Glutamatergic neuron (in vitro differentiated cells): ENCODE data around the gene PPP6R2. TPM values are rescaled to one million over a fixed set of nuclear protein-coding genes. Genes with fewer than 3 reads are reported as not detected.
A peak's percentile ranks its signal among the peaks of the same experiment; 100 is the strongest.

ENCODE experiments used
- DNase-seq: peaks from one replicate; pipeline ENCODE4 v3.0.0; 2022
- H3K27ac Mint-ChIP-seq: one replicate; pipeline ENCODE4 v1.8.0; 2020; ENCODE audit warnings: mild to moderate bottlenecking, mixed read lengths, inconsistent platforms; ENCODE audit not compliant: unreplicated experiment
- H3K27me3 Mint-ChIP-seq: one replicate; pipeline ENCODE4 v1.8.0; 2020; ENCODE audit warnings: mild to moderate bottlenecking, moderate library complexity, mixed read lengths, inconsistent platforms; ENCODE audit not compliant: unreplicated experiment
- H3K36me3 Mint-ChIP-seq: one replicate; pipeline ENCODE4 v1.8.0; 2020; ENCODE audit warnings: mild to moderate bottlenecking, mixed read lengths, inconsistent platforms; ENCODE audit not compliant: unreplicated experiment
- H3K4me1 Mint-ChIP-seq: one replicate; pipeline ENCODE4 v1.8.0; 2020; ENCODE audit warnings: mild to moderate bottlenecking, low read depth, mixed read lengths, inconsistent platforms; ENCODE audit not compliant: unreplicated experiment
- H3K4me3 Mint-ChIP-seq: one replicate; pipeline ENCODE4 v1.8.0; 2020; ENCODE audit warnings: mild to moderate bottlenecking, mixed read lengths, inconsistent platforms; ENCODE audit not compliant: unreplicated experiment
- H3K9me3 Mint-ChIP-seq: one replicate; pipeline ENCODE4 v1.8.0; 2020; ENCODE audit warnings: mild to moderate bottlenecking, moderate library complexity, mixed read lengths, inconsistent platforms; ENCODE audit not compliant: unreplicated experiment
- CTCF ChIP-seq: fragments of 200-600 bp; sonication (generic); IDR thresholded peaks from one replicate; pipeline ENCODE4 v1.5.0; 2021; ENCODE audit not compliant: partially characterized antibody, unreplicated experiment
- total RNA-seq: library from RNA; stranded (reverse); fragmentation: NEBNext Ultra II Directional; extraction: Animal tissue kit (Norgen Biotek cat#: 25700); gene quantifications from one replicate; pipeline ENCODE4 v1.2.1, GENCODE V29; 2021; ENCODE audit not compliant: unreplicated experiment

The PPP6R2 gene
- total RNA-seq, 1 donor from 2014 or later: 122 TPM

GRCh38 chr22:50488886-50489285 is 145.8 kb downstream of the PPP6R2 start:
- Mint-ChIP-seq H3K27ac (no peak overlapping the region), H3K36me3 (no peaks in the 10 kb centered on the region), H3K4me1 (peaks cover 5% of the 10 kb centered on the region), H3K9me3 (peaks cover 2% of the 10 kb centered on the region), H3K4me3 (no peak overlapping the region), H3K27me3 (peaks cover 8% of the 10 kb centered on the region)
- TF ChIP-seq CTCF: no peak
- peak; percentile 11 for DNase-seq

- H3K27me3 Mint-ChIP-seq: peaks cover 4% of the 10 kb centered on the region
Observed at GRCh38 chr22:50489363-50490243, 146.5 kb downstream of the PPP6R2 start.

GRCh38 chr22:50490531-50491308 is 147.6 kb downstream of the PPP6R2 start:
- Mint-ChIP-seq H3K27me3 (peaks cover 2% of the 10 kb centered on the region), H3K36me3 (no peaks in the 10 kb centered on the region), H3K4me1 (peaks cover 5% of the 10 kb centered on the region), H3K9me3 (peaks cover 2% of the 10 kb centered on the region), H3K27ac (no peak overlapping the region), H3K4me3 (no peak overlapping the region)
- DNase-seq: no peak
- TF ChIP-seq CTCF: no peak

More at GRCh38 chr22:50489363-50490243, 146.5 kb downstream of the PPP6R2 start:
- Mint-ChIP-seq H3K4me3 (no peak overlapping the region), H3K27ac (no peak overlapping the region), H3K4me1 (peaks cover 5% of the 10 kb centered on the region), H3K36me3 (no peaks in the 10 kb centered on the region), H3K9me3 (peaks cover 2% of the 10 kb centered on the region)
- peak; percentile 15 for DNase-seq
- TF ChIP-seq CTCF: no peak

Other genes starting within 250 kb of the PPP6R2 start
- gene PANX2, start 172.6 kb upstream of the PPP6R2 start, total RNA-seq: 1.8 TPM
- gene TRABD, start 157.4 kb upstream of the PPP6R2 start, total RNA-seq: 31.3 TPM
- gene SELENOO, start 142.3 kb upstream of the PPP6R2 start, total RNA-seq: 23.9 TPM
- 51.0 TPM for gene TUBGCP6, start 98.3 kb upstream of the PPP6R2 start, total RNA-seq
- 88.2 TPM for gene HDAC10, start 92.1 kb upstream of the PPP6R2 start, total RNA-seq
- 88.5 TPM for gene MAPK12, start 81.6 kb upstream of the PPP6R2 start, total RNA-seq
- gene MAPK11, start 72.9 kb upstream of the PPP6R2 start, total RNA-seq: 131 TPM
- 95.2 TPM for gene PLXNB2, start 35.7 kb upstream of the PPP6R2 start, total RNA-seq
- 32.1 TPM for gene DENND6B, start 16.3 kb upstream of the PPP6R2 start, total RNA-seq
- gene SBF1, start 131.7 kb downstream of the PPP6R2 start, total RNA-seq: 206 TPM
- 37.6 TPM for gene ADM2, start 138.2 kb downstream of the PPP6R2 start, total RNA-seq
- gene MIOX, start 143.5 kb downstream of the PPP6R2 start, total RNA-seq: 4.0 TPM
- 62.2 TPM for gene LMF2, start 164.4 kb downstream of the PPP6R2 start, total RNA-seq
- 52.9 TPM for gene NCAPH2, start 164.9 kb downstream of the PPP6R2 start, total RNA-seq
- gene SCO2, start 182.3 kb downstream of the PPP6R2 start, total RNA-seq: 4.8 TPM
- 1.2 TPM for gene TYMP, start 186.7 kb downstream of the PPP6R2 start, total RNA-seq
- gene KLHDC7B, start 202.6 kb downstream of the PPP6R2 start, total RNA-seq: 0.12 TPM
- not detected for gene SYCE3, start 219.6 kb downstream of the PPP6R2 start, total RNA-seq
- 118 TPM for gene CPT1B, start 235.1 kb downstream of the PPP6R2 start, total RNA-seq
- 147 TPM for gene CHKB, start 239.5 kb downstream of the PPP6R2 start, total RNA-seq